ENCODE data around the gene TNP2. TPM values are rescaled to one million over a fixed set of nuclear protein-coding genes. Genes with fewer than 3 reads are reported as not detected.

The TNP2 gene
- total RNA-seq, 6 donors from 2014 or later, result not detected

DNA sequence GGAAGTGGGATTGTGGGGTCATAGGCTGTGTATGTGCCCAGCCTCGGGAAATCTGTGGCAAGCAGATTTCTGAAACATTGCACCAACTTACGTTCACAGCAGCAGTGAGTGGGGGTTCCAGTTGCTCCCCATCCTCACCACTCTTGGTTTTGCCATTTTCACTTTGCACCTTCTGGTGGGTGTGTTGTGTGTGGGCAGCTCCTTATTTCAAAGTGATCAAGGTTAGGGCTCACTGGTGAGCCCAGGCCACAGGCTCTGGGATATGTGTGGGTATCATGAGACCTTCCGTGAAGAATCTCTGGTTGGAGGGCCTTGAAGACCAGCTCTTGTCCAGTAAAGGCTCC, 41.5 kb upstream of the TNP2 start:
- H3K4me1 ChIP-seq, result peaks cover 42 to 64% (median 46%) of the 10 kb centered on the region in 4 donors
- no peak for TF ChIP-seq POLR2AphosphoS5 (IDR thresholded peaks at IDR 0.05)
- TF ChIP-seq EP300 (IDR thresholded peaks at IDR 0.05), result no peak
- no peak for TF ChIP-seq CTCF (IDR thresholded peaks at IDR 0.05)
- no peak for TF ChIP-seq POLR2A (IDR thresholded peaks at IDR 0.05)
- no peaks in the 10 kb centered on the region for H3K36me3 ChIP-seq
- H3K4me3 ChIP-seq, result no peak overlapping the region
- DNase-seq (no peak), ATAC-seq (ENCODE audit: low FRiP score in 2 of 2) (no peak)
- WGBS, 2 donors, result 82 to 93% methylated on average over 3 of the region's 3 CpGs
- H3K27me3 ChIP-seq, result no peaks in the 10 kb centered on the region
- H3K27ac ChIP-seq, result peak overlapping the region in 3 of 4 donors; percentile 1 to 66 (median 53)
- no peaks in the 10 kb centered on the region for H3K9me3 ChIP-seq

DNA sequence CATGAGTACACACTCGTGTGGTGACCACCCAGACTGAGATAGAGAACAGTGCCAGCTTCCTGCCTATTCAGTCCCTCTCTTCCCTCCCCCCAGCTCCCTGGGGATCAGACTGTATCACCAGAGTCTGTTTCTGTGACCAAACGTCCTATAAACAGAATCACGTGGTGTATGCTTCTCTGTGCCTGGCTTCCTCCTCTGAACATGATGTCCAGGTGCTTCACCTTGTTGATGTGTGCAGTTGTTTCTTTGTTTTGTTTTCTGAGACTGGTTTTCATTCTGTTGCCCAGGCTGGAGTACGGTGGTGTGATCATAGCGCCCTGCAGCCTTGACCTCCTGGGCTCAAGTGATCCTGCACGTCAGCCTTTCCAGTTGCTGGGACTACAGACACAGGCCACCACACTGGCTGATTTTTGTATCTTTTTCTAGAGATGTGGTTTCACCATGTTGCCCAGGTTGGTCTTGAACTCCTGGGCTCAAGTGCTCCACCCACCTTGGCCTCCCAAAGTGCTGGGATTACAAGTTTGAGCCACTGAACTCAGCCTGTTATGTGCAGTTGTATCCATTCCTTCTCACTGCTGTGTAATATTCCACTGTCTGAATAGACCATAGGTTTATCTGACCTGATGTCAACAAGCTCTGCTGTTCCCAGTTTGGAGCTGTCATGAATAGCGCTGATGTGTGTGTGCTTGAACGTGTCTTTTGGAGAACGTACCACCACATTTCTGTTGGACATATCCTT, 40.9 kb upstream of the TNP2 start:
- ATAC-seq (ENCODE audit: low FRiP score in 2 of 2) (no peak), DNase-seq (no peak)
- peaks cover 41 to 61% (median 46%) of the 10 kb centered on the region in 4 donors for H3K4me1 ChIP-seq
- peak overlapping the region in 3 of 4 donors; percentile 22 to 85 (median 66) for H3K27ac ChIP-seq
- TF ChIP-seq POLR2AphosphoS5 (IDR thresholded peaks at IDR 0.05) (no peak), EP300 (IDR thresholded peaks at IDR 0.05) (no peak), CTCF (IDR thresholded peaks at IDR 0.05) (no peak), POLR2A (IDR thresholded peaks at IDR 0.05) (no peak)
- no peaks in the 10 kb centered on the region for H3K27me3 ChIP-seq
- 64 to 71% methylated on average over 9 of the region's 9 CpGs for WGBS, 2 donors
- H3K4me3 ChIP-seq, result no peak overlapping the region
- H3K36me3 ChIP-seq, result no peaks in the 10 kb centered on the region
- no peaks in the 10 kb centered on the region for H3K9me3 ChIP-seq

DNA sequence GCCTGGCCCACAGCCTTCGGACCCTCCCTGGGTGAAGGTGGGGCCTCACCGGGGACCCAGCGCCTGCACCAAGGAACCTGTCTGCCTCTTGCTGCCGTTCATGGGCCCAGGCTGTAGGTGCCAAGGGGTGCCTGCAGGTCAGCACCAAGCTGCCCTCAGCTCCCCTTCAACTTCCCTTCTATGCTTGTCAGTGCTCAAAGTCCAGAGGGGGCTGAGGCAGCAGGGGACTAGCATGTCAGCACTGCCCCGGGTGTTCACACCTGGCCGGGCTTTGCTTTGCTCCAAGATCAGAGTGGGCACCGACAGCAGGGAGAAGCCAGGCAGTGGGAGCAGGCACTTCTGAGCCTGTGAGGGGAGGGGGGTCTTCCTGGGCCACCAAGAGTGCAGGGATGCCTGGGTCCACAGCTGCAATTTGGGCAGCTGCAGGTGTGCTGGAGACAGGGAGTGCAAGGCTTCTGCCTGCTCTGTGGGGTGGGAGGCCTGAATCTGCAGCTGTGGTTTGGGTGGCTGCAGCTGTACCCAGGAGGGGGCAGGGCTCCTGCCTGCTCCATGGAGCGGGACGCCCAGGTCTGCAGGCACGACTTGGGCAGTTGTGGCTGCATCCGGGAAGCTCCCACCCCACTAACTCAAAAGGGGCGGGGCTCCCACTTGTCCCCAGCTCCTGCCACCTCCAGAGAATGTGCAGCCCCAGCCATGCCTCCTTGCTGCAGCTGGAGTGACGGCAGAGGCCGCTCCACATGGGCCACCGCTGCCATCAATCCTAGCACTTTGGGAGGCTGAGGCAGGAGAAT, 39.6 kb upstream of the TNP2 start:
- Histone ChIP-seq H3K27ac (peak overlapping the region; percentile 78 to 93 (median 84)), H3K9me3 (no peaks in the 10 kb centered on the region), H3K4me3 (no peak overlapping the region), H3K4me1 (peaks cover 41 to 63% (median 46%) of the 10 kb centered on the region in 4 donors), H3K27me3 (no peaks in the 10 kb centered on the region), H3K36me3 (no peaks in the 10 kb centered on the region)
- WGBS, 2 donors, result 53 to 84% methylated on average over 8 to 14 of the region's 15 CpGs
- peak in 1 of 2 donors; percentile 46 for DNase-seq
- no peak for TF ChIP-seq POLR2AphosphoS5 (IDR thresholded peaks at IDR 0.05)
- no peak for TF ChIP-seq POLR2A (IDR thresholded peaks at IDR 0.05)
- TF ChIP-seq EP300 (IDR thresholded peaks at IDR 0.05), result no peak
- TF ChIP-seq CTCF (IDR thresholded peaks at IDR 0.05), result no peak
- ATAC-seq (ENCODE audit: low FRiP score in 2 of 2), result no peak

GRCh38 chr16:11307639-11308492, 38.7 kb upstream of the TNP2 start:
- Histone ChIP-seq H3K9me3 (no peaks in the 10 kb centered on the region), H3K27ac (peak overlapping the region; percentile 78 to 93 (median 84)), H3K4me1 (peaks cover 37 to 68% (median 44%) of the 10 kb centered on the region in 4 donors), H3K27me3 (no peaks in the 10 kb centered on the region), H3K36me3 (no peaks in the 10 kb centered on the region), H3K4me3 (no peak overlapping the region)
- TF ChIP-seq POLR2AphosphoS5 (IDR thresholded peaks at IDR 0.05) (no peak), EP300 (IDR thresholded peaks at IDR 0.05) (no peak), POLR2A (IDR thresholded peaks at IDR 0.05) (no peak), CTCF (IDR thresholded peaks at IDR 0.05) (no peak)
- WGBS, 2 donors, result 73 to 74% methylated on average over 12 to 21 of the region's 21 CpGs
- ATAC-seq (ENCODE audit: low FRiP score in 2 of 2) (no peak), DNase-seq (peak; percentile 46 to 72)

Data from upper lobe of left lung (tissue), 6 donors.